Spleen (tissue), 11 donors: ENCODE measurements around the gene SEPTIN5. TPM values are rescaled to one million over a fixed set of nuclear protein-coding genes. Genes with fewer than 3 reads are reported as not detected.
"Not testable (repeated sequence)": the region's sequence is repeated elsewhere in the genome, so short reads cannot be mapped to it uniquely, and the experiment has no call there.

Experiments
- DNase-seq: peaks from one replicate; pipeline ENCODE4 v3.0.0-alpha.2; 2020
- H3K27ac ChIP-seq, 8 donors: fragments of 200-600 bp; sonication (generic) in 7 of 8; 1 replicate in 4 of 8; 2 replicates in 4 of 8; pipeline versions ENCODE4 v1.5.0 to v1.8.0; 2016 to 2021; ENCODE audit warnings: inconsistent platforms in 4 of 8, mild to moderate bottlenecking in 4 of 8, moderate library complexity in 1 of 8
- H3K27me3 ChIP-seq, 7 donors: fragments of 200-600 bp; sonication (generic) in 6 of 7; replicated peaks in 1 of 7; 1 replicate in 4 of 7; 2 replicates in 3 of 7; pipeline versions ENCODE4 v1.5.0 to v1.8.0; 2016 to 2021; ENCODE audit warnings: inconsistent platforms in 3 of 7, mild to moderate bottlenecking in 1 of 7
- H3K36me3 ChIP-seq, 6 donors: fragments of 200-600 bp; sonication (generic) in 5 of 6; 1 replicate in 4 of 6; 2 replicates in 2 of 6; pipeline versions ENCODE4 v1.5.0 to v1.8.0; 2016 to 2021; ENCODE audit warnings: inconsistent platforms in 2 of 6
- H3K4me1 ChIP-seq, 6 donors: fragments of 200-600 bp; sonication (generic) in 5 of 6; 1 replicate in 3 of 6; 2 replicates in 3 of 6; pipeline versions ENCODE4 v1.5.0 to v1.8.0; 2016 to 2021; ENCODE audit warnings: inconsistent platforms in 3 of 6
- H3K4me3 ChIP-seq, 8 donors: fragments of 200-600 bp; sonication (generic) in 7 of 8; 1 replicate in 4 of 8; 2 replicates in 4 of 8; pipeline versions ENCODE4 v1.5.0 to v1.8.0; 2016 to 2021; ENCODE audit warnings: inconsistent platforms in 4 of 8, mild to moderate bottlenecking in 4 of 8, moderate library complexity in 2 of 8
- H3K9me3 ChIP-seq, 8 donors: fragments of 200-600 bp; sonication (generic) in 7 of 8; 1 replicate in 4 of 8; 2 replicates in 4 of 8; pipeline versions ENCODE4 v1.5.0 to v1.8.0; 2016 to 2021; ENCODE audit warnings: inconsistent platforms in 4 of 8
- POLR2A ChIP-seq, 3 donors: fragments of 450-650 bp; IDR thresholded peaks; one replicate each; pipeline ENCODE4 v1.5.1; 2017; ENCODE audit warnings: antibody characterized with exemption in 3 of 3, mild to moderate bottlenecking in 1 of 3
- POLR2AphosphoS5 ChIP-seq, 3 donors: sonication (generic); formaldehyde crosslinking; IDR thresholded peaks; one replicate each; pipeline ENCODE4 v1.5.1; 2017; ENCODE audit warnings: antibody characterized with exemption in 3 of 3
- WGBS, 5 donors: extraction: QIAGEN DNeasy Blood & Tissue Kit in 3 of 5; methylation state at CpG; one replicate each; pipeline versions ENCODE4 v1.1.5 to v1.1.7; 2013 to 2018; 5-methylcytosine and 5-hydroxymethylcytosine counted together
- intact Hi-C: fragments of 100-400 bp; cut with DNase I; formaldehyde crosslinking; loops from one replicate; pipeline ENCODE4 v1.15.0; 2023; ENCODE audit warnings: low total_unique reads
- polyA plus RNA-seq, 3 donors: library from polyadenylated mRNA; stranded (reverse); fragments of 200-250 nt; gene quantifications; one replicate each; pipeline ENCODE4 v1.2.1, GENCODE V29; 2013
- total RNA-seq, 7 donors: library from RNA; depleted of rRNA in 3 of 7; stranded (reverse); fragments of >200 nt in 3 of 7; fragmentation: NEBNext Ultra II Directional in 4 of 7; extraction: Animal tissue kit (Norgen Biotek cat#: 25700) in 4 of 7; gene quantifications; one replicate each; pipeline versions ENCODE4 v1.1.0 to v1.2.1, GENCODE V29; 2016 to 2021
- TF ChIP-seq, protein P1 (sequence below), 11 experiments: fragments of 200-600 bp in 7 of 11; fragments of 450-650 bp in 4 of 11; sonication (generic) in 4 of 11; IDR thresholded peaks in 8 of 11; conservative IDR thresholded peaks in 3 of 11; 1 replicate in 7 of 11; 2 replicates in 4 of 11; pipeline versions ENCODE4 v1.4.0 to v1.8.0; 2016 to 2021; ENCODE audit warnings: antibody characterized with exemption in 11 of 11, inconsistent platforms in 4 of 11, mild to moderate bottlenecking in 1 of 11
- donor health status: healthy with polysubstance abuse.
- donor health status: DM: no; HTN: no; CAD: no; lungs with moderate emphysema.
- donor health status: DM: no; HTN: no; CAD: no.
- donor health status: Bipolar disorder and iron deficiency.
- donor health status: healthy.
- donor health status: DM: no; HTN: no; CAD: no.
- donor health status: DM: yes; HTN: yes; CAD: no.

The SEPTIN5 gene
- total and polyA plus RNA-seq, 10 donors: 4.0 to 19.2 (median 11.8) TPM

DNA sequence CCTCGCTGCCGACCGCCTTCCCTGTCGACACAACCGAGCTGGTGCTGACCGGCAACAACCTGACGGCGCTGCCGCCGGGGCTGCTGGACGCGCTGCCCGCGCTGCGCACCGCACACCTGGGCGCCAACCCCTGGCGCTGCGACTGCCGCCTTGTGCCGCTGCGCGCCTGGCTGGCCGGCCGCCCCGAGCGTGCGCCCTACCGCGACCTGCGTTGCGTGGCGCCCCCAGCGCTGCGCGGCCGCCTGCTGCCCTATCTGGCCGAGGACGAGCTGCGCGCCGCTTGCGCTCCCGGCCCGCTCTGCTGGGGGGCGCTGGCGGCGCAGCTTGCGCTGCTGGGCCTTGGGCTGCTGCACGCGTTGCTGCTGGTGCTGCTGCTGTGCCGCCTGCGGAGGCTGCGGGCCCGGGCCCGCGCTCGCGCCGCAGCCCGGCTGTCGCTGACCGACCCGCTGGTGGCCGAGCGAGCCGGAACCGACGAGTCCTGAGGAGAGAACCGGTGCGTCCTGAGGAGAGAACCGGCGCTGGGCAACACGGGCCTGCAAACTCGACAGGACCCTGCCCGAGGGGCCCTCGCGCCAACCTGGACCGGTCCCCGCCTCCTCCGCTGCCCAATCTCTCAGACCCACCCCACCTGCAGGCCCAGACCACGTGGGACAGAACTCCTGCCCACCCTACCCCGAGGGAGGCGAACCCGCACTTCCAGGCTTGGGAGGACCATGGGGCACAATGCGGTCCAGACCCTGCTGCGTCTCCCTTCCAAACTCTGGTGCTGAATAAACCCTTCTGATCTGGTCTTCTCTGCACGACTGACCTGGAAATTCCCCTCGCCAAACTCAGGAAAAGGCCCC lies 9.9 kb downstream of the SEPTIN5 start:
- Histone ChIP-seq H3K27me3 (peaks cover 0 to 75% (median 42%) of the 10 kb centered on the region in 7 donors), H3K4me1 (peaks cover 12 to 34% (median 25%) of the 10 kb centered on the region in 6 donors), H3K36me3 (peaks cover 0 to 48% (median 4%) of the 10 kb centered on the region in 6 donors), H3K27ac (no peak overlapping the region), H3K4me3 (peak overlapping the region in 7 of 8 donors; percentile 10 to 64 (median 26)), H3K9me3 (no peaks in the 10 kb centered on the region)
- intact Hi-C loops: no loop called here
- TF ChIP-seq, protein P1, sequence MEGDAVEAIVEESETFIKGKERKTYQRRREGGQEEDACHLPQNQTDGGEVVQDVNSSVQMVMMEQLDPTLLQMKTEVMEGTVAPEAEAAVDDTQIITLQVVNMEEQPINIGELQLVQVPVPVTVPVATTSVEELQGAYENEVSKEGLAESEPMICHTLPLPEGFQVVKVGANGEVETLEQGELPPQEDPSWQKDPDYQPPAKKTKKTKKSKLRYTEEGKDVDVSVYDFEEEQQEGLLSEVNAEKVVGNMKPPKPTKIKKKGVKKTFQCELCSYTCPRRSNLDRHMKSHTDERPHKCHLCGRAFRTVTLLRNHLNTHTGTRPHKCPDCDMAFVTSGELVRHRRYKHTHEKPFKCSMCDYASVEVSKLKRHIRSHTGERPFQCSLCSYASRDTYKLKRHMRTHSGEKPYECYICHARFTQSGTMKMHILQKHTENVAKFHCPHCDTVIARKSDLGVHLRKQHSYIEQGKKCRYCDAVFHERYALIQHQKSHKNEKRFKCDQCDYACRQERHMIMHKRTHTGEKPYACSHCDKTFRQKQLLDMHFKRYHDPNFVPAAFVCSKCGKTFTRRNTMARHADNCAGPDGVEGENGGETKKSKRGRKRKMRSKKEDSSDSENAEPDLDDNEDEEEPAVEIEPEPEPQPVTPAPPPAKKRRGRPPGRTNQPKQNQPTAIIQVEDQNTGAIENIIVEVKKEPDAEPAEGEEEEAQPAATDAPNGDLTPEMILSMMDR (IDR thresholded peaks at IDR 0.05 in 8 of 11, conservative IDR thresholded peaks at IDR 0.05 in 3 of 11): peak in 1 of 11 experiments; percentile 3
- TF ChIP-seq POLR2AphosphoS5 (IDR thresholded peaks at IDR 0.05) (no peak), POLR2A (IDR thresholded peaks at IDR 0.05) (no peak)
- 12 to 20% (median 19%) methylated on average over 45 to 89 of the region's 89 CpGs for WGBS, 5 donors
- DNase-seq: no peak

DNA sequence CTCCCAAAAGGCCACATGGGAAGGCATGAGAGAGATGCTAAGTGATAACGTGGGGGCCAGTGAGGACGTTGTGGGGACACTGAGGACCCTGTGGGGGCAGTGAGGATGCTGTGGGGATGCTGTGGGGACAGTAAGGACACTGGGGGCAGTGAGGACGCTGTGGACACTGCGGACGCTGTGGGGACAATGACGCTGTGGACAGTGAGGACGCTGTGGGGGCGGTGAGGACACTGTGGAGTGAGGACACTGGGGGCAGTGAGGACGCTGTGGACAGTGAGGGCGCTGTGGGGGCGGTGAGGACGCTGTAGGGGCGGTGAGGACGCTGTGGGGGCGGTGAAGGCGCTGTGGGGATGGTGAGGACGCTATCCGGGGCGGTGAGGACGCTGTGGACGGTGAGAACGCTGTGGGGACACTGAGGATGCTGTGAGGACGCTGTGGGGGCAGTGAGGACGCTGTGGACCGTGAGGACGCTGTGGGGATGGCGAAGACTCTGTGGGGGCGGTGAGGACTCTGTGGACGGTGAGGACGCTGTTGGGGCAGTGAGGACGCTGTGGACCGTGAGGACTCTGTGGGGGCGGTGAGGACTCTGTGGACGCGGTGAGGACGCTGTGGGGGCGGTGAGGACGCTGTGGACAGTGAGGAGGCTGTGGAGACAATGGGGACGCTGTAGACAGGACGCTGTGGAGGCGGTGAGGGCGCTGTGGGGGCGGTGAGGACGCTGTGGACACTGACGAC lies 10.8 kb downstream of the SEPTIN5 start:
- H3K27ac ChIP-seq: no peak overlapping the region
- H3K4me1 ChIP-seq: peaks cover 10 to 28% (median 23%) of the 10 kb centered on the region in 6 donors
- DNase-seq: no peak
- H3K9me3 ChIP-seq: no peaks in the 10 kb centered on the region
- TF ChIP-seq POLR2AphosphoS5 (IDR thresholded peaks at IDR 0.05): no peak
- TF ChIP-seq, protein P1 (IDR thresholded peaks at IDR 0.05 in 8 of 11, conservative IDR thresholded peaks at IDR 0.05 in 3 of 11): no peak
- TF ChIP-seq POLR2A (IDR thresholded peaks at IDR 0.05): no peak
- intact Hi-C loops: no loop called here
- H3K27me3 ChIP-seq: peaks cover 0 to 73% (median 34%) of the 10 kb centered on the region in 7 donors
- H3K36me3 ChIP-seq: peaks cover 0 to 39% (median 4%) of the 10 kb centered on the region in 6 donors
- WGBS, 5 donors: 79 to 84% (median 82%) methylated on average over 45 of the region's 45 CpGs
- no peak overlapping the region for H3K4me3 ChIP-seq

GRCh38 chr22:19726064-19726788 lies 11.9 kb downstream of the SEPTIN5 start:
- H3K4me3 ChIP-seq, DNase-seq, intact Hi-C loops, H3K9me3 ChIP-seq, H3K27ac ChIP-seq: not testable (repeated sequence)
- 85 to 90% (median 89%) methylated on average over 84 to 96 of the region's 96 CpGs for WGBS, 5 donors
- Histone ChIP-seq H3K4me1 (peaks cover 14 to 39% (median 32%) of the 10 kb centered on the region in 6 donors), H3K36me3 (peaks cover 0 to 28% (median 4%) of the 10 kb centered on the region in 6 donors), H3K27me3 (peaks cover 0 to 66% (median 38%) of the 10 kb centered on the region in 7 donors)

DNA sequence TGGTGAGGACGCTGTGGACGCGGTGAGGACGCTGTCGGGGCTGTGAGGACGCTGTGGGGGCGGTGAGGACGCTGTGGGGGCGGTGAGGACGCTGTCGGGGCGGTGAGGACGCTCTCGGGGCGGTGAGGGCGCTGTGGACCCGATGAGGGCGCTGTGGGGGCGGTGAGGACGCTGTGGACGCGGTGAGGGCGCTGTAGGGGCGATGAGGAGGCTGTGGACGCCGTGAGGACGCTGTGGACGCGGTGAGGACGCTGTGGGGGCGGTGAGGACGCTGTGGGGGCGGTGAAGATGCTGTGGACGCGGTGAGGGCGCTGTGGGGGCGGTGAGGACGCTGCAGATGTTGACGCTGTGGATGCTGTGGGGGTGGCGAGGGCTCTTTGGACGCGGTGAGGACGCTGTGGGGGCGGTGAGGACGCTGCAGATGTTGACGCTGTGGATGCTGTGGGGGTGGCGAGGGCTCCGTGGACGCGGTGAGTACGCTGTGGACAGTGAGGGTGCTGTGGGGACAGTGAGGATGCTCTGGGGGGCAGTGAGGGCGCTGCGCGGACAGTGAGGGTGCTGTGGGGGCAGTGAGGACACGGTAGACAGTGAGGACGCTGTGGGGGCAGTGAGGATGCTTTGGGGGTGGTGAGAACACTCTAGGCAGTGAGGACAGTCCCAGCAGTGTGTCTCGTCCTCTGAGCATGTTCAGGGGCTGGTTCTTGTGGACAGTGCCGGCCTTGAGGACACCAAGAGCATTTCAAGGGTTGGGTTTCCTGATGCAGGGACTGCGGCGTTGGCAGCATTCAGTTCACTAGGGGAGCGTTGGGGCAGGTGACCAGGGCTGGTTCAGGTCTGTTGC lies 13.2 kb downstream of the SEPTIN5 start:
- intact Hi-C loops: no loop called here
- WGBS, 5 donors: 62 to 75% (median 72%) methylated on average over 61 of the region's 61 CpGs
- no peak for DNase-seq
- Histone ChIP-seq H3K4me1 (peaks cover 14 to 34% (median 30%) of the 10 kb centered on the region in 6 donors), H3K4me3 (no peak overlapping the region), H3K9me3 (no peaks in the 10 kb centered on the region), H3K27me3 (peaks cover 0 to 60% (median 27%) of the 10 kb centered on the region in 7 donors), H3K36me3 (peaks cover 0 to 15% (median 0%) of the 10 kb centered on the region in 6 donors), H3K27ac (no peak overlapping the region)
- TF ChIP-seq, protein P1 (IDR thresholded peaks at IDR 0.05 in 8 of 11, conservative IDR thresholded peaks at IDR 0.05 in 3 of 11): no peak
- no peak for TF ChIP-seq POLR2A (IDR thresholded peaks at IDR 0.05)
- TF ChIP-seq POLR2AphosphoS5 (IDR thresholded peaks at IDR 0.05): no peak
